ENCODE results near the gene PRRX2. TPM values are rescaled to one million over a fixed set of nuclear protein-coding genes. Genes with fewer than 3 reads are reported as not detected.

The PRRX2 gene
- polyA plus RNA-seq, 1 donor (not counting 4 experiments of a cell fraction or from before 2014, with no cell fraction given) = not detected

GRCh38 chr9:129673602-129674001 lies 8.2 kb downstream of the PRRX2 start:
- Histone ChIP-seq H2AFZ (ENCODE audit: control insufficient read depth, low read length) (no peak overlapping the region), H3K4me3 (ENCODE audit: control insufficient read depth in 2 of 3, extremely low read depth in 1 of 3, insufficient read depth in 2 of 3, low read depth in 1 of 3, low read length in 3 of 3) (no peak overlapping the region), H3K9me3 (ENCODE audit: control insufficient read depth, low read depth, low read length) (no peaks in the 10 kb centered on the region), H3K4me1 (ENCODE audit: control insufficient read depth, extremely low read depth, insufficient read depth, low read length) (peaks cover 3% of the 10 kb centered on the region), H3K9me1 (ENCODE audit: control insufficient read depth, extremely low read depth, insufficient read depth, low read length) (no peaks in the 10 kb centered on the region), H3K9ac (ENCODE audit: control insufficient read depth, extremely low read depth, insufficient read depth, low read length) (no peak overlapping the region), H3K27me3 (ENCODE audit: control insufficient read depth, extremely low read depth, insufficient read depth, low read length) (peaks cover 27% of the 10 kb centered on the region), H3K36me3 (ENCODE audit: control insufficient read depth in 2 of 2, extremely low read depth in 1 of 2, insufficient read depth in 2 of 2, low read length in 2 of 2) (no peaks in the 10 kb centered on the region), H3K27ac (ENCODE audit: control insufficient read depth, insufficient read depth, low read length) (no peak overlapping the region), H3K4me2 (ENCODE audit: control insufficient read depth, extremely low read depth, insufficient read depth, low read depth, low read length) (no peak overlapping the region), H3K79me2 (ENCODE audit: control insufficient read depth, insufficient read depth, low read length) (no peaks in the 10 kb centered on the region), H4K20me1 (ENCODE audit: control insufficient read depth, extremely low read depth, insufficient read depth, low read length) (no peaks in the 10 kb centered on the region)
- FAIRE-seq = no peak
- no peak for TF ChIP-seq EZH2 (IDR thresholded peaks at IDR 0.05; ENCODE audit: low read length)
- TF ChIP-seq CTCF (optimal IDR thresholded peaks at IDR 0.05 in 1 of 3, IDR thresholded peaks at IDR 0.05 in 1 of 3, conservative IDR thresholded peaks at IDR 0.05 in 1 of 3; ENCODE audit: extremely low read depth in 1 of 3, insufficient read depth in 2 of 3, low read length in 3 of 3) = no peak
- no peak for DNase-seq (ENCODE audit: low read depth, low spot score)
- dilution Hi-C loops (cut with MboI; ENCODE audit: extremely low pct_ligation_motif_present, low sequenced_read_pairs) = no loop called here

GRCh38 chr9:129674229-129674628 lies 8.8 kb downstream of the PRRX2 start:
- no peak overlapping the region for H2AFZ ChIP-seq (ENCODE audit: control insufficient read depth, low read length)
- H3K9me1 ChIP-seq (ENCODE audit: control insufficient read depth, extremely low read depth, insufficient read depth, low read length) = no peaks in the 10 kb centered on the region
- DNase-seq (ENCODE audit: low read depth, low spot score) (no peak), FAIRE-seq (no peak)
- H3K27me3 ChIP-seq (ENCODE audit: control insufficient read depth, extremely low read depth, insufficient read depth, low read length) = peaks cover 29% of the 10 kb centered on the region
- H4K20me1 ChIP-seq (ENCODE audit: control insufficient read depth, extremely low read depth, insufficient read depth, low read length) = no peaks in the 10 kb centered on the region
- H3K27ac ChIP-seq (ENCODE audit: control insufficient read depth, insufficient read depth, low read length) = no peak overlapping the region
- dilution Hi-C loops (cut with MboI; ENCODE audit: extremely low pct_ligation_motif_present, low sequenced_read_pairs) = no loop called here
- no peak overlapping the region for H3K4me2 ChIP-seq (ENCODE audit: control insufficient read depth, extremely low read depth, insufficient read depth, low read depth, low read length)
- H3K9ac ChIP-seq (ENCODE audit: control insufficient read depth, extremely low read depth, insufficient read depth, low read length) = no peak overlapping the region
- no peaks in the 10 kb centered on the region for H3K9me3 ChIP-seq (ENCODE audit: control insufficient read depth, low read depth, low read length)
- H3K36me3 ChIP-seq (ENCODE audit: control insufficient read depth in 2 of 2, extremely low read depth in 1 of 2, insufficient read depth in 2 of 2, low read length in 2 of 2) = no peaks in the 10 kb centered on the region
- no peak for TF ChIP-seq EZH2 (IDR thresholded peaks at IDR 0.05; ENCODE audit: low read length)
- no peak overlapping the region for H3K4me3 ChIP-seq (ENCODE audit: control insufficient read depth in 2 of 3, extremely low read depth in 1 of 3, insufficient read depth in 2 of 3, low read depth in 1 of 3, low read length in 3 of 3)
- no peaks in the 10 kb centered on the region for H3K79me2 ChIP-seq (ENCODE audit: control insufficient read depth, insufficient read depth, low read length)
- peaks cover 3% of the 10 kb centered on the region for H3K4me1 ChIP-seq (ENCODE audit: control insufficient read depth, extremely low read depth, insufficient read depth, low read length)

- no peak overlapping the region for H3K4me3 ChIP-seq (ENCODE audit: control insufficient read depth in 2 of 3, extremely low read depth in 1 of 3, insufficient read depth in 2 of 3, low read depth in 1 of 3, low read length in 3 of 3)
- DNase-seq (ENCODE audit: low read depth, low spot score) = no peak
- H4K20me1 ChIP-seq (ENCODE audit: control insufficient read depth, extremely low read depth, insufficient read depth, low read length) = no peaks in the 10 kb centered on the region
- no peak overlapping the region for H2AFZ ChIP-seq (ENCODE audit: control insufficient read depth, low read length)
- no peaks in the 10 kb centered on the region for H3K79me2 ChIP-seq (ENCODE audit: control insufficient read depth, insufficient read depth, low read length)
- H3K4me1 ChIP-seq (ENCODE audit: control insufficient read depth, extremely low read depth, insufficient read depth, low read length) = peaks cover 3% of the 10 kb centered on the region
- no peaks in the 10 kb centered on the region for H3K9me3 ChIP-seq (ENCODE audit: control insufficient read depth, low read depth, low read length)
- H3K9ac ChIP-seq (ENCODE audit: control insufficient read depth, extremely low read depth, insufficient read depth, low read length) = no peak overlapping the region
- H3K4me2 ChIP-seq (ENCODE audit: control insufficient read depth, extremely low read depth, insufficient read depth, low read depth, low read length) = no peak overlapping the region
- H3K27ac ChIP-seq (ENCODE audit: control insufficient read depth, insufficient read depth, low read length) = no peak overlapping the region
- no peaks in the 10 kb centered on the region for H3K9me1 ChIP-seq (ENCODE audit: control insufficient read depth, extremely low read depth, insufficient read depth, low read length)
- FAIRE-seq = no peak
- dilution Hi-C loops (cut with MboI; ENCODE audit: extremely low pct_ligation_motif_present, low sequenced_read_pairs) = no loop called here
- no peaks in the 10 kb centered on the region for H3K36me3 ChIP-seq (ENCODE audit: control insufficient read depth in 2 of 2, extremely low read depth in 1 of 2, insufficient read depth in 2 of 2, low read length in 2 of 2)
- peaks cover 29% of the 10 kb centered on the region for H3K27me3 ChIP-seq (ENCODE audit: control insufficient read depth, extremely low read depth, insufficient read depth, low read length)
- TF ChIP-seq EZH2 (IDR thresholded peaks at IDR 0.05; ENCODE audit: low read length) (no peak), CTCF (optimal IDR thresholded peaks at IDR 0.05 in 1 of 3, IDR thresholded peaks at IDR 0.05 in 1 of 3, conservative IDR thresholded peaks at IDR 0.05 in 1 of 3; ENCODE audit: extremely low read depth in 1 of 3, insufficient read depth in 2 of 3, low read length in 3 of 3) (no peak)
These were observed 10.2 kb downstream of the PRRX2 start for GRCh38 chr9:129675620-129676019.
